GM20000 (cell line): Measurements from ENCODE around the gene BOLA3.
A peak's percentile ranks its signal among the peaks of the same experiment; 100 is the strongest.
"Not testable (repeated sequence)": the region's sequence is repeated elsewhere in the genome, so short reads cannot be mapped to it uniquely, and the experiment has no call there.

ENCODE experiments used
- DNase-seq: peaks from one replicate; pipeline ENCODE4 v3.0.0; 2012; ENCODE audit warnings: low spot score
- CTCF ChIP-seq: IDR thresholded peaks from 2 replicates; pipeline ENCODE4 v1.5.1; 2012; ENCODE audit warnings: mild to moderate bottlenecking, control low read depth; ENCODE audit errors: extremely low read depth, missing control alignments

Gene BOLA3

DNA sequence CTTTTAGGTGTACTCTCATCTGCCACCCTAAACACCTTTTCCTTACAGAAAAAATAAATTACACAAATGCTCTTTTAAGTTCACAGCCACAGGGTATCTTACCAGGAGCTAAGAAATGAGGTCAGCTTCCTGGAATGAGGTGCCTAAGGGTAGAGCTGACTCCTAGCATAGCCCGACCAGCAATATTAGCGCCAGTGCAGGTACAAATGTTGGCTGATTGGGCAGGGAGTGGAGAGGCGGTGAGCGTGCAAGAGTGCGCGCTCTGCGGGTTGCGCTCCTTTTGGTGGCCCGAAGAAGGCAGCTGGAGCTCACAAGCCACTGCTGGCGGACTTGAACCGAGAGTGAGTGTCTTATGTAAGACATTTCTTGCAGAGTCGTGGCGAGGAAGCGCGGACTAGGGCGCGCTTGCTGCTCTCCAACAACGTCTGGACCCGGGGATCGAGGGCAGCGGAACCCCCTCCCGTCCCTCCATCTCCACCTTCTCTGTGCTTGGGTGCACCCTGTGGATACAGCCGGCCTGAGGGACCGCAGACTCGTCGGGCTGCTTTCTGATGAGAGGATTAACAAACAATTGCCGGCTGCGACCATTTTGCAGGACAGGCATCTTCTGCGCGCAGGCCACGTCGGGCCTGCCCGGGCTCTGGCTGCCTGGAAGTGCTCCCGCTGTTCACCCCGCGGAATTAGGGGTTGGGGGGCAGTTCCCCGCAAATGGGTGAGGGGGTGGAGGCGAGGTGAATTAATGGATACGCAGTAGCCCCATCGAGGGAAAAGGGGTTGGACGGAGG lies 17.3 kb downstream of the BOLA3 start:
- TF ChIP-seq CTCF = no peak

GRCh38 chr2:74128206-74128605 lies 19.5 kb downstream of the BOLA3 start:
- DNase-seq = no peak
- no peak for TF ChIP-seq CTCF

More for the DNA sequence above, 17.3 kb downstream of the BOLA3 start:
- DNase-seq = no peak

- DNase-seq = not testable (repeated sequence)
Observed at GRCh38 chr2:74123955-74124354, 23.8 kb downstream of the BOLA3 start.

DNA sequence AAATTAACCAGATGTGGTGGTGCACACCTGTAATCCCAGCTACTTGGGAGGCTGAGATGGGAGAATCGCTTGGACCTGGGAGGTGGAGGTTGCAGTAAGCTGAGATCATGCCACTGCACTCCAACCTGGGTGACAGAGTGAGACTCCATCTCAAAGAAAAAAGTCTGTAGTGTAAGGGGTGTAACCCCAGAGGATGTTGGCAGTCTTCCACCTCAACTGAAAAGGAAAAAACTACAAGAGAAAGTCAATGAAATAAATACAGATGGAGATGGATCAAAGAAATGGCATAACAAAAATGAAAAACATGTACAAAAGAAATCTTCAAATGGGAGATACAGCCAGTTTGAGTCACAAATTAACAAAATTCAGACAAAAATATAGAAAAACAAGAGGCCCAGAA lies 25.9 kb downstream of the BOLA3 start:
- DNase-seq = not testable (repeated sequence)

GRCh38 chr2:74119912-74120825 lies 27.5 kb downstream of the BOLA3 start:
- DNase-seq = peak; percentile 95
- peak; percentile 68 for TF ChIP-seq CTCF

- no peak for DNase-seq
- TF ChIP-seq CTCF = no peak
Observed at GRCh38 chr2:74119339-74119738, 28.4 kb downstream of the BOLA3 start.

DNA sequence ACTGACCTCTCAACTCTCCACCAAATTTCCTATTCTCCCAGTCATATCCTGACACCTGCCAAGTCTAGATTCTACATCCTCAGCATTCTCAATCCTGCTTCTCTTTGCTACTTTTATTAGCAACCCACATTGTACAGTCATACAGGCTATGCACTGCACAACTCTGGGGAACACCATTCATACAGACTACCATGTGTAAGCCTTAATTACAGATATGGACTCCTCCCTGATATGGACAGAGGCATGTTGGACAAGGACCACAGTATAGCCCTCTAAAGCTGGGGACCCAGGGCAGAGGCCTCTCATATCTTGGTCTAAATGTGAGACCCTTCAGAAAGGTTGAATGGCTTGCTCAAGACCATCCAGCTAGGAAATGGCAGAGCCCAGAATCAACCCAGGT lies 36.3 kb downstream of the BOLA3 start:
- no peak for TF ChIP-seq CTCF
- DNase-seq = no peak

GRCh38 chr2:74110537-74110936 lies 37.2 kb downstream of the BOLA3 start:
- no peak for TF ChIP-seq CTCF
- DNase-seq = no peak
